Activated CD4-positive, alpha-beta memory T cell treated with anti-CD3 and anti-CD28 coated beads, Interleukin-2, amount 10 ng/mL, durations not matched to agents 7 days and 5 days (primary cell): ENCODE data around the gene IKZF1. TPM values are rescaled to one million over a fixed set of nuclear protein-coding genes. Genes with fewer than 3 reads are reported as not detected.
A peak's percentile ranks its signal among the peaks of the same experiment; 100 is the strongest.

Experiments
- CTCF ChIA-PET: fragments of 350-600 bp; sonication (Branson Sonifier 250); formaldehyde crosslinking; loops from one replicate; lab custom pipeline; 2021; ENCODE audit warnings: antibody characterized with exemption, inconsistent platforms; lab: Charles Lee
- POLR2A ChIA-PET: fragments of 350-600 bp; sonication (Branson Sonifier 250); formaldehyde crosslinking; loops from one replicate; lab custom pipeline; 2021; ENCODE audit warnings: antibody characterized with exemption; lab: Charles Lee
- DNase-seq: peaks from one replicate; pipeline ENCODE4 v3.0.0-alpha.2; 2020
- H3K27ac Mint-ChIP-seq: one replicate; pipeline ENCODE4 v1.8.0; 2021; ENCODE audit warnings: mild to moderate bottlenecking, mixed read lengths
- H3K27me3 Mint-ChIP-seq: one replicate; pipeline ENCODE4 v1.8.0; 2021; ENCODE audit warnings: mixed read lengths
- H3K36me3 Mint-ChIP-seq: one replicate; pipeline ENCODE4 v1.8.0; 2021; ENCODE audit warnings: low read depth, mixed read lengths
- H3K4me1 Mint-ChIP-seq: one replicate; pipeline ENCODE4 v1.8.0; 2021; ENCODE audit warnings: mixed read lengths
- H3K4me3 Mint-ChIP-seq: one replicate; pipeline ENCODE4 v1.8.0; 2021; ENCODE audit warnings: mild to moderate bottlenecking, mixed read lengths
- H3K9me3 Mint-ChIP-seq: one replicate; pipeline ENCODE4 v1.8.0; 2021; ENCODE audit warnings: mixed read lengths
- total RNA-seq, 2 experiments: library from RNA; stranded (reverse); gene quantifications; one replicate each; pipeline ENCODE4 v1.2.3, GENCODE V29; 2021

The IKZF1 gene
- total RNA-seq, 2 experiments from 2014 or later: 383 to 404 TPM

DNA sequence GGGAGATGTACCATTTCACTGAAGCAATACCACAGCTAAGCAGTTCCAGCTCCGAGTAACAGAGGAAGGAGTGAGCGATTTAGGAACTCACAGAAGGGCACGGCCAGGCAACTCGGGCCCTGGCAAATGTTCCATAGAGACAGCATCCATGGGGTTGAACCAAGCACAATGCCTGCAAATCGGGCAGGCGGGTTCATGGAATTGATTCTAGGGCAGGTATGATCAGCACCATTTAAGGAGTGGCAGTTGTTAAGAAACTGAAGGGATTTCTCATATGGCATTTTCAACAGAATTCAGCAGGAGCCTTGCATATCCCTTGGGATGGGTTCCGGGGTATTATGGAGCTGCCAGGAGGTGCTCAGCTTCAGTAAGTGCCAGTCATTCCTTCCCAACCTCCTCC lies 66.4 kb downstream of the IKZF1 start:
- DNase-seq: no peak
- Mint-ChIP-seq H3K36me3 (peaks cover 94% of the 10 kb centered on the region), H3K4me1 (peaks cover 95% of the 10 kb centered on the region), H3K9me3 (no peaks in the 10 kb centered on the region), H3K27me3 (no peaks in the 10 kb centered on the region), H3K4me3 (no peak overlapping the region), H3K27ac (peak overlapping the region; percentile 79)
- ChIA-PET POLR2A (interaction anchor here (1.2 to 17.8 kb wide), 9 partner anchors 9 to 164 kb away, joined by 3 to 566 read pairs (median 16); partner anchors contain the start of gene IKZF1), CTCF (interaction anchor here (0.9 to 1.5 kb wide), 4 partner anchors 20 to 235 kb away, joined by 3 to 12 read pairs (median 4); no protein-coding TSS in a partner anchor)

- Mint-ChIP-seq H3K4me3 (peak overlapping the region; percentile 11), H3K36me3 (peaks cover 97% of the 10 kb centered on the region), H3K4me1 (peaks cover 94% of the 10 kb centered on the region), H3K27me3 (no peaks in the 10 kb centered on the region), H3K9me3 (no peaks in the 10 kb centered on the region), H3K27ac (peak overlapping the region; percentile 79)
- CTCF ChIA-PET: interaction anchor here (0.9 to 1.6 kb wide), 3 partner anchors 12 to 166 kb away, joined by 3 to 11 read pairs (median 3); no protein-coding TSS in a partner anchor
- DNase-seq: no peak
- POLR2A ChIA-PET: interaction anchor here (1.8 to 17.8 kb wide), 9 partner anchors 10 to 164 kb away, joined by 5 to 566 read pairs (median 16); partner anchors contain the start of gene IKZF1
Measured at GRCh38 chr7:50371551-50372021, 67.1 kb downstream of the IKZF1 start.

GRCh38 chr7:50372923-50373322 lies 68.4 kb downstream of the IKZF1 start:
- Mint-ChIP-seq H3K9me3 (no peaks in the 10 kb centered on the region), H3K4me3 (no peak overlapping the region), H3K4me1 (peaks cover 90% of the 10 kb centered on the region), H3K27ac (peak overlapping the region; percentile 79), H3K36me3 (peaks cover 97% of the 10 kb centered on the region), H3K27me3 (no peaks in the 10 kb centered on the region)
- CTCF ChIA-PET: interaction anchor here (1.2 to 1.8 kb wide), 4 partner anchors 13 to 168 kb away, joined by 3 to 11 read pairs (median 4); no protein-coding TSS in a partner anchor
- no peak for DNase-seq
- POLR2A ChIA-PET: interaction anchor here (1.4 to 17.8 kb wide), 9 partner anchors 11 to 166 kb away, joined by 3 to 566 read pairs (median 9); partner anchors contain the start of gene IKZF1

DNA sequence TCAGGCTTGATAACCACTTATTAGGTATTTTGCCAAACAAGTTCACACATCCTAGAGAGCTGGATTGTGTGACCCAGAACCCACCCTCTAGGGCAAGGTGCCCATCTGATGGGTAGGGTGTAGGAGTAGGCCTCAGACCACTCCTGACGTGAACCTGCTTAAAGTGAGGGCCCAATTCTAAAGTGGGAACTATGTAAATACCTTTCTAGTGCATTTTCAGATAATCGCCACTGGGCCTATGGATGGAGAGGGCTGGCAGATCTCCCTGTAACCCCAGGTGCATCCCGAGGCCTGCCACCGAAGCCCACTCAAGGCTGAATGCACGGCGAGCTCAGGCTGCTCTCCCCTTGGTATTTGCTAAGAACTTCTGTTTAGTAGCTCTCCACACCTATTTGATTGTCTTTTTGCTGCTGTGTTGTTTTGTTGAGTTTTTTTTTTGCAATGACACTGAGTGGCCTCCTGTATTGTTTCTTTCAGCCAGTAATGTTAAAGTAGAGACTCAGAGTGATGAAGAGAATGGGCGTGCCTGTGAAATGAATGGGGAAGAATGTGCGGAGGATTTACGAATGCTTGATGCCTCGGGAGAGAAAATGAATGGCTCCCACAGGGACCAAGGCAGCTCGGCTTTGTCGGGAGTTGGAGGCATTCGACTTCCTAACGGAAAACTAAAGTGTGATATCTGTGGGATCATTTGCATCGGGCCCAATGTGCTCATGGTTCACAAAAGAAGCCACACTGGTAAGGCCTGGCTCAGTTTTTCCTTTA lies 71.7 kb downstream of the IKZF1 start:
- Mint-ChIP-seq H3K4me1 (peaks cover 82% of the 10 kb centered on the region), H3K27me3 (no peaks in the 10 kb centered on the region), H3K9me3 (no peaks in the 10 kb centered on the region), H3K4me3 (no peak overlapping the region), H3K36me3 (peaks cover 98% of the 10 kb centered on the region), H3K27ac (peak overlapping the region; percentile 50)
- ChIA-PET POLR2A (interaction anchor here (0.9 to 2.5 kb wide), 7 partner anchors 9 to 234 kb away, joined by 3 to 22 read pairs (median 4); no protein-coding TSS in a partner anchor), CTCF (interaction anchor here (0.9 to 2.0 kb wide), 3 partner anchors 9 to 173 kb away, joined by 3 to 4 read pairs (median 3); no protein-coding TSS in a partner anchor)
- no peak for DNase-seq

GRCh38 chr7:50377356-50377755 lies 72.8 kb downstream of the IKZF1 start:
- CTCF ChIA-PET: interaction anchor here (0.9 to 2.0 kb wide), 3 partner anchors 9 to 41 kb away, joined by 3 to 4 read pairs (median 4); no protein-coding TSS in a partner anchor
- no peak for DNase-seq
- H3K9me3 Mint-ChIP-seq: no peaks in the 10 kb centered on the region
- H3K36me3 Mint-ChIP-seq: peaks cover 98% of the 10 kb centered on the region
- peak overlapping the region; percentile 38 for H3K27ac Mint-ChIP-seq
- H3K27me3 Mint-ChIP-seq: no peaks in the 10 kb centered on the region
- H3K4me1 Mint-ChIP-seq: peaks cover 79% of the 10 kb centered on the region
- POLR2A ChIA-PET: interaction anchor here (1.2 to 2.5 kb wide), 7 partner anchors 10 to 112 kb away, joined by 4 to 22 read pairs (median 5); no protein-coding TSS in a partner anchor
- H3K4me3 Mint-ChIP-seq: no peak overlapping the region

- ChIA-PET POLR2A (interaction anchor here (1.0 to 1.7 kb wide), 2 partner anchors 39 to 112 kb away, joined by 3 to 4 read pairs; no protein-coding TSS in a partner anchor), CTCF (interaction anchor here (0.6 to 1.0 kb wide), 2 partner anchors 13 to 899 kb away, joined by 3 read pairs; no protein-coding TSS in a partner anchor)
- H3K9me3 Mint-ChIP-seq: no peaks in the 10 kb centered on the region
- H3K4me3 Mint-ChIP-seq: no peak overlapping the region
- H3K4me1 Mint-ChIP-seq: peaks cover 72% of the 10 kb centered on the region
- peaks cover 98% of the 10 kb centered on the region for H3K36me3 Mint-ChIP-seq
- no peak for DNase-seq
- H3K27me3 Mint-ChIP-seq: no peaks in the 10 kb centered on the region
- no peak overlapping the region for H3K27ac Mint-ChIP-seq
Measured at GRCh38 chr7:50379082-50379481, 74.6 kb downstream of the IKZF1 start.

DNA sequence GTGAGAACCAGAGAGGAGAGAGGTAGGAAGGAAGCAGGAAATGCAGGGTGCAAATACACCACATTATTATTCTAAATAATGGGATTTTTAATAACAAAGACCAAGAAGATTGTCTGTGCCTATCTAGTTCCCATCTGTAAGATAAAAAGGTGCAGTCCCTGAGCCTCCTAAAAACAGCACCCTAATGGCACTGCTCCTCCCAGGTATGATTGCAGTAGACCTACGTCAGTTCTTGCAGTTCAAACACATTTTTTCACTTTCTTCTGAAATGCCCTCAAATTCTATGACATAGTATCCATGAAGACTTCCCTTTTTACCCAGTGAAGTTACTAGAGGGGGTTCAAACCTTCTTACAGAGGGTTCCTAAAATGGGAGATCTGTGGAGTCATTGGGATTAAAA lies 75.0 kb downstream of the IKZF1 start:
- Mint-ChIP-seq H3K27me3 (no peaks in the 10 kb centered on the region), H3K4me1 (peaks cover 67% of the 10 kb centered on the region), H3K4me3 (no peak overlapping the region), H3K36me3 (peaks cover 98% of the 10 kb centered on the region), H3K27ac (no peak overlapping the region), H3K9me3 (no peaks in the 10 kb centered on the region)
- ChIA-PET POLR2A (interaction anchor here (1.5 to 3.7 kb wide), 3 partner anchors 14 to 112 kb away, joined by 3 to 18 read pairs (median 4); no protein-coding TSS in a partner anchor), CTCF (interaction anchor here (1.0 kb wide), 1 partner anchor 12 kb away, joined by 3 read pairs; no protein-coding TSS in a partner anchor)
- DNase-seq: no peak

DNA sequence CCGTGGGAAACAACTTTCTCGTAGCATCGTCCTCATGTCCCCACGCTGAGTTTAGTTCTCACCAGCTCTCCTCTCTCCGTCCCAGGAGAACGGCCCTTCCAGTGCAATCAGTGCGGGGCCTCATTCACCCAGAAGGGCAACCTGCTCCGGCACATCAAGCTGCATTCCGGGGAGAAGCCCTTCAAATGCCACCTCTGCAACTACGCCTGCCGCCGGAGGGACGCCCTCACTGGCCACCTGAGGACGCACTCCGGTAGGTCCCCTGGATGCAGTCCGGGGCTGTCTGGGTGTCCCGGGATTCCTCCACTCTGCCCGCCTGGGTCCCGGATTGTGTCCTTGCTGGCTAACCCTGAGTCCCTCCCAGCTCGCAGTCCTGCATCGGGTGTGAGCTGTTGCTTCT lies 77.9 kb downstream of the IKZF1 start:
- H3K27ac Mint-ChIP-seq: no peak overlapping the region
- ChIA-PET POLR2A (interaction anchor here (1.0 to 3.7 kb wide), 3 partner anchors 11 to 35 kb away, joined by 3 to 18 read pairs (median 3); no protein-coding TSS in a partner anchor), CTCF (no interaction called here)
- H3K9me3 Mint-ChIP-seq: no peaks in the 10 kb centered on the region
- H3K36me3 Mint-ChIP-seq: peaks cover 94% of the 10 kb centered on the region
- peaks cover 55% of the 10 kb centered on the region for H3K4me1 Mint-ChIP-seq
- DNase-seq: no peak
- H3K4me3 Mint-ChIP-seq: no peak overlapping the region
- no peaks in the 10 kb centered on the region for H3K27me3 Mint-ChIP-seq

- POLR2A ChIA-PET: interaction anchor here (2.7 kb wide), 1 partner anchor 16 kb away, joined by 8 read pairs; no protein-coding TSS in a partner anchor
- no peak for DNase-seq
- Mint-ChIP-seq H3K9me3 (no peaks in the 10 kb centered on the region), H3K4me3 (no peak overlapping the region), H3K4me1 (peaks cover 65% of the 10 kb centered on the region), H3K27ac (no peak overlapping the region), H3K36me3 (peaks cover 94% of the 10 kb centered on the region), H3K27me3 (no peaks in the 10 kb centered on the region)
- CTCF ChIA-PET: interaction anchor here (1.0 to 1.8 kb wide), 3 partner anchors 19 to 30 kb away, joined by 3 to 8 read pairs (median 5); no protein-coding TSS in a partner anchor
Measured at GRCh38 chr7:50387351-50387750, 82.8 kb downstream of the IKZF1 start.

DNA sequence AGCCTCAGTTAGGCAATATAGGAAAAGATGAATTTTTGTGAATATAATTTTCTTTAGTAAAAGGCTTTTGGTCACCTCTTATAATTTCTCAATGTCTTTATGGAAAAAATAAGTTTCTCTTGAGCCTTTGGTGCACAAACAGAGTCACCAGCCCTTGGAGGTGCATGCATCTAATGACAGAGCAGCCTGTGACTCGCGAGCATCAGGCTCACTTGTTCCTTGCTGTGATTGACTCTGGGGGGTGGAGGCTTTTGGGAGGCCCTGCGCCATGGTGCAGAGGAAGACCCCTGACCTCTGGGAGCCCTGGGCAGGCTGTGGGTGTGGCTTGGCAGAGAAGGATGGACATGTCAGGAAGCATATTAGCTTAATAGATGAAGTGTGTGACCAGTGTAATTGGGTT lies 85.4 kb downstream of the IKZF1 start:
- POLR2A ChIA-PET: interaction anchor here (1.1 kb wide), 1 partner anchor 9 kb away, joined by 3 read pairs; no protein-coding TSS in a partner anchor
- H3K36me3 Mint-ChIP-seq: peaks cover 92% of the 10 kb centered on the region
- H3K27me3 Mint-ChIP-seq: no peaks in the 10 kb centered on the region
- no peaks in the 10 kb centered on the region for H3K9me3 Mint-ChIP-seq
- H3K27ac Mint-ChIP-seq: peak overlapping the region; percentile 95
- no peak for DNase-seq
- CTCF ChIA-PET: no interaction called here
- H3K4me3 Mint-ChIP-seq: no peak overlapping the region
- H3K4me1 Mint-ChIP-seq: peaks cover 76% of the 10 kb centered on the region

- Mint-ChIP-seq H3K27me3 (no peaks in the 10 kb centered on the region), H3K9me3 (no peaks in the 10 kb centered on the region), H3K27ac (peak overlapping the region; percentile 95), H3K36me3 (peaks cover 89% of the 10 kb centered on the region), H3K4me3 (no peak overlapping the region), H3K4me1 (peaks cover 82% of the 10 kb centered on the region)
- CTCF ChIA-PET: interaction anchor here (0.9 to 1.9 kb wide), 4 partner anchors 12 to 186 kb away, joined by 3 to 5 read pairs (median 4); no protein-coding TSS in a partner anchor
- no peak for DNase-seq
- POLR2A ChIA-PET: interaction anchor here (3.0 to 4.3 kb wide), 4 partner anchors 14 to 24 kb away, joined by 9 to 22 read pairs (median 15); no protein-coding TSS in a partner anchor
Measured at GRCh38 chr7:50391386-50391785, 86.9 kb downstream of the IKZF1 start.

DNA sequence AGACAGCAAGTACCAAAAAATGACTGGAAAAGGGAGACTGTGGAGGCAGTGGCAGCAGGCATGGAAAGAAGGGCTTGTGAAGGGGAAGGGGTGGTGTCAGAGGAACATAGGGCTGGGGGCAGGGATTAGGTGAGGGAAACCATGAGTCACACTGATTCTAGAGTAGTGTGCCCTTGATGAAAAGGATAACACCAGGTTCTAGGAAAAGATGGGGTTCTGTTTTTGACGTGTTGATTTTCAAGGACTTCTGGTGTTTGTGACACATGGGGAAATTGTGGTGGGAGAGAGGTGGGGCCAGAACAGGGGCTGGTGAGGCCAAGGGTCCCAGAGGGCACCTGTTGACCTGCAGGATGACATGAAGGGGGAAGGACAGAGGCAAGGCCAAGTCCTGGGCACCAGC lies 88.6 kb downstream of the IKZF1 start:
- DNase-seq: peak; percentile 62
- POLR2A ChIA-PET: interaction anchor here (1.1 to 4.3 kb wide), 16 partner anchors 11 to 188 kb away, joined by 3 to 22 read pairs (median 4); partner anchors contain the start of gene FIGNL1
- peak overlapping the region; percentile 63 for H3K4me3 Mint-ChIP-seq

More for the DNA sequence above, 88.6 kb downstream of the IKZF1 start:
- peak overlapping the region; percentile 95 for H3K27ac Mint-ChIP-seq
- peaks cover 90% of the 10 kb centered on the region for H3K36me3 Mint-ChIP-seq
- H3K4me1 Mint-ChIP-seq: peaks cover 93% of the 10 kb centered on the region
- H3K27me3 Mint-ChIP-seq: no peaks in the 10 kb centered on the region
- no peaks in the 10 kb centered on the region for H3K9me3 Mint-ChIP-seq
- CTCF ChIA-PET: no interaction called here
